GM23338 (cell line): Measurements from ENCODE around the gene PRDM8. TPM values are rescaled to one million over a fixed set of nuclear protein-coding genes. Genes with fewer than 3 reads are reported as not detected.

Source experiments
- ATAC-seq: fragments of 200-7000 bp; cut with Tn5 transposase; 3 replicates; pipeline ENCODE4 v1.9.1; 2020
- DNase-seq: peaks from one replicate; pipeline ENCODE4 v3.0.0-alpha.2; 2015; ENCODE audit warnings: low spot score
- H2AFZ ChIP-seq: fragments of 200-600 bp; sonication (generic); 2 replicates; pipeline ENCODE4 v1.8.0; 2016; ENCODE audit warnings: antibody characterized with exemption, mild to moderate bottlenecking, moderate library complexity
- H3F3A ChIP-seq: fragments of 200-600 bp; sonication (generic); replicated peaks from 2 replicates; pipeline ENCODE4 v1.8.0; 2017; ENCODE audit warnings: antibody characterized with exemption, mixed run types, low read depth
- H3K27ac ChIP-seq: fragments of 200-600 bp; sonication (generic); 2 replicates; pipeline ENCODE4 v1.6.1; 2016; ENCODE audit warnings: low read depth
- H3K27me3 ChIP-seq: fragments of 200-600 bp; sonication (generic); 2 replicates; pipeline ENCODE4 v1.8.0; 2016; ENCODE audit warnings: mild to moderate bottlenecking, mixed run types, moderate library complexity; ENCODE audit not compliant: insufficient read depth
- H3K36me3 ChIP-seq: fragments of 200-600 bp; sonication (generic); 2 replicates; pipeline ENCODE4 v1.8.0; 2016; ENCODE audit warnings: mild to moderate bottlenecking; ENCODE audit not compliant: insufficient read depth
- H3K4me1 ChIP-seq: fragments of 200-600 bp; sonication (generic); 2 replicates; pipeline ENCODE4 v1.8.0; 2016; ENCODE audit warnings: mild to moderate bottlenecking, moderate library complexity; ENCODE audit not compliant: insufficient read depth
- H3K4me2 ChIP-seq: fragments of 200-600 bp; sonication (generic); 2 replicates; pipeline ENCODE4 v1.7.1; 2017; ENCODE audit warnings: mixed run types
- H3K4me3 ChIP-seq: fragments of 200-600 bp; sonication (generic); 2 replicates; pipeline ENCODE4 v1.6.1; 2016; ENCODE audit warnings: mixed run types
- H3K79me2 ChIP-seq: fragments of 200-600 bp; sonication (generic); replicated peaks from 2 replicates; pipeline ENCODE4 v1.8.0; 2017; ENCODE audit warnings: mild to moderate bottlenecking; ENCODE audit not compliant: insufficient read depth
- H3K9me2 ChIP-seq: fragments of 200-600 bp; sonication (generic); 2 replicates; pipeline ENCODE4 v1.8.0; 2017; ENCODE audit not compliant: insufficient read depth
- H4K20me1 ChIP-seq: fragments of 200-600 bp; sonication (generic); replicated peaks from 2 replicates; pipeline ENCODE4 v1.8.0; 2017; ENCODE audit warnings: mild to moderate bottlenecking; ENCODE audit not compliant: insufficient read depth
- H3K27ac Mint-ChIP-seq: 2 replicates; pipeline ENCODE4 v1.8.0; 2020; ENCODE audit warnings: inconsistent platforms, mild to moderate bottlenecking, moderate library complexity, mixed read lengths
- H3K27me3 Mint-ChIP-seq: 3 replicates; pipeline ENCODE4 v1.8.0; 2022; ENCODE audit warnings: low read depth, mild to moderate bottlenecking, moderate library complexity, mixed read lengths, inconsistent platforms; ENCODE audit not compliant: insufficient read depth, poor library complexity
- H3K36me3 Mint-ChIP-seq: 3 replicates; pipeline ENCODE4 v1.8.0; 2021; ENCODE audit warnings: low read depth, mild to moderate bottlenecking, inconsistent platforms, moderate library complexity, mixed read lengths
- H3K4me1 Mint-ChIP-seq: 3 replicates; pipeline ENCODE4 v1.8.0; 2020; ENCODE audit warnings: mild to moderate bottlenecking, inconsistent platforms, mixed read lengths
- H3K4me3 Mint-ChIP-seq: 3 replicates; pipeline ENCODE4 v1.8.0; 2021; ENCODE audit warnings: moderate library complexity, mild to moderate bottlenecking, inconsistent platforms, mixed read lengths
- H3K9me3 Mint-ChIP-seq: 3 replicates; pipeline ENCODE4 v1.8.0; 2020; ENCODE audit warnings: moderate library complexity, mild to moderate bottlenecking, inconsistent platforms, mixed read lengths
- EZH2 ChIP-seq: fragments of 200-600 bp; sonication (generic); IDR thresholded peaks from one replicate; pipeline ENCODE4 v1.8.0; 2017; ENCODE audit warnings: antibody characterized with exemption, mild to moderate bottlenecking, low read depth; ENCODE audit not compliant: unreplicated experiment
- ZNF114 ChIP-seq: fragments of 250-450 bp; sonication (Bioruptor Pico); IDR thresholded peaks from 2 replicates; pipeline ENCODE4 v1.5.0; 2020; ENCODE audit warnings: mild to moderate bottlenecking, moderate library complexity
- ZNF331 ChIP-seq: fragments of 250-450 bp; sonication (Bioruptor Pico); IDR thresholded peaks from 2 replicates; pipeline ENCODE4 v1.5.0; 2020; ENCODE audit warnings: low read depth, mild to moderate bottlenecking, moderate library complexity
- polyA plus RNA-seq: library from polyadenylated mRNA; unstranded; fragments of >200 nt; fragmentation: Nextera tagmentation; extraction: Ambion mirVana; gene quantifications from 2 replicates; pipeline ENCODE4 v1.2.1, GENCODE V29; 2016
- total RNA-seq: library from RNA; depleted of rRNA; stranded (reverse); fragments of >200 nt; shearing (Covaris generic); gene quantifications from 2 replicates; pipeline ENCODE4 v1.2.3, GENCODE V29; 2014
- TF ChIP-seq, protein P1 (sequence below): fragments of 250-450 bp; sonication (Bioruptor Pico); IDR thresholded peaks from 2 replicates; pipeline ENCODE4 v1.5.0; 2020; ENCODE audit warnings: mild to moderate bottlenecking, moderate library complexity

The PRDM8 gene
- total and polyA plus RNA-seq, 2 experiments from 2014 or later, result 0.16 TPM; not detected in 1

DNA sequence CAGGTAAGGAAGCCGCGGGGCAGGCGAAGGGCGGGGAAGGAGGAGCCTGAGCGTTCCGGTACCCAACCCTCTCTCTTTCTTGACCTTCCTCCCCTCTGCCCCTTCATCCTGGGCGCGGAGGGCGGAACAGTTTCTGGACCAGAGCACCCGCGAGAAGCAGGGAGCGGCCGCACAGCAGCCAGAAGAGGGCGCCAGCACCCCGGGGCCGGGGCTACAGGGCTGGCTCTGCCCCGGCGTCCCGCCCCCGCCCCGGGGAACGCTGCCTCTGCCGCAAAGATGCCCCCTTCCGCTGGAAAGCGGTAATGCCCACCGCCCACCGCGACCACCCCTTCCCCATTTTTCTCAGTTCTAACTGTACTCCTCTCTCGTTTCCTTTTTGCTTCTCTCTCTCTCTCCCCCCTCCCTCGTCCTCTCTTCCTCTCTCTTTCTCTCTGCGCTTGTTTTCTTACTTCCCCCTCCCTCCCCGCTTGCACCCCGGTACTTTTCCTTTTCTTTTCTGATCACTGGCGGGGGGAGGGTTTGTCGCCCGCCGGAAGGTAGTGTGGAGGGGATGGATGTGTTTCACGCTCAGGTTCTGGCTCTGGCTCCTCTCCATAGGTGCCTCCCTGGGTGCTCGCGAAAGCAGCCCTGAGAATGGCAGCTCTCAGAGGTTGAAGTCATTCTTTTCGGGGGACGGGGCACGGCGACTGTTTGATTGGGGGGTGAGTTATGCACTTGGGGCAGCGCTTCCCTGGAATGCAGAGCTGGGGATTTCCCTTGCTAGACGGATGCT is 13.1 kb upstream of the PRDM8 start (continued):
- TF ChIP-seq, protein P1, sequence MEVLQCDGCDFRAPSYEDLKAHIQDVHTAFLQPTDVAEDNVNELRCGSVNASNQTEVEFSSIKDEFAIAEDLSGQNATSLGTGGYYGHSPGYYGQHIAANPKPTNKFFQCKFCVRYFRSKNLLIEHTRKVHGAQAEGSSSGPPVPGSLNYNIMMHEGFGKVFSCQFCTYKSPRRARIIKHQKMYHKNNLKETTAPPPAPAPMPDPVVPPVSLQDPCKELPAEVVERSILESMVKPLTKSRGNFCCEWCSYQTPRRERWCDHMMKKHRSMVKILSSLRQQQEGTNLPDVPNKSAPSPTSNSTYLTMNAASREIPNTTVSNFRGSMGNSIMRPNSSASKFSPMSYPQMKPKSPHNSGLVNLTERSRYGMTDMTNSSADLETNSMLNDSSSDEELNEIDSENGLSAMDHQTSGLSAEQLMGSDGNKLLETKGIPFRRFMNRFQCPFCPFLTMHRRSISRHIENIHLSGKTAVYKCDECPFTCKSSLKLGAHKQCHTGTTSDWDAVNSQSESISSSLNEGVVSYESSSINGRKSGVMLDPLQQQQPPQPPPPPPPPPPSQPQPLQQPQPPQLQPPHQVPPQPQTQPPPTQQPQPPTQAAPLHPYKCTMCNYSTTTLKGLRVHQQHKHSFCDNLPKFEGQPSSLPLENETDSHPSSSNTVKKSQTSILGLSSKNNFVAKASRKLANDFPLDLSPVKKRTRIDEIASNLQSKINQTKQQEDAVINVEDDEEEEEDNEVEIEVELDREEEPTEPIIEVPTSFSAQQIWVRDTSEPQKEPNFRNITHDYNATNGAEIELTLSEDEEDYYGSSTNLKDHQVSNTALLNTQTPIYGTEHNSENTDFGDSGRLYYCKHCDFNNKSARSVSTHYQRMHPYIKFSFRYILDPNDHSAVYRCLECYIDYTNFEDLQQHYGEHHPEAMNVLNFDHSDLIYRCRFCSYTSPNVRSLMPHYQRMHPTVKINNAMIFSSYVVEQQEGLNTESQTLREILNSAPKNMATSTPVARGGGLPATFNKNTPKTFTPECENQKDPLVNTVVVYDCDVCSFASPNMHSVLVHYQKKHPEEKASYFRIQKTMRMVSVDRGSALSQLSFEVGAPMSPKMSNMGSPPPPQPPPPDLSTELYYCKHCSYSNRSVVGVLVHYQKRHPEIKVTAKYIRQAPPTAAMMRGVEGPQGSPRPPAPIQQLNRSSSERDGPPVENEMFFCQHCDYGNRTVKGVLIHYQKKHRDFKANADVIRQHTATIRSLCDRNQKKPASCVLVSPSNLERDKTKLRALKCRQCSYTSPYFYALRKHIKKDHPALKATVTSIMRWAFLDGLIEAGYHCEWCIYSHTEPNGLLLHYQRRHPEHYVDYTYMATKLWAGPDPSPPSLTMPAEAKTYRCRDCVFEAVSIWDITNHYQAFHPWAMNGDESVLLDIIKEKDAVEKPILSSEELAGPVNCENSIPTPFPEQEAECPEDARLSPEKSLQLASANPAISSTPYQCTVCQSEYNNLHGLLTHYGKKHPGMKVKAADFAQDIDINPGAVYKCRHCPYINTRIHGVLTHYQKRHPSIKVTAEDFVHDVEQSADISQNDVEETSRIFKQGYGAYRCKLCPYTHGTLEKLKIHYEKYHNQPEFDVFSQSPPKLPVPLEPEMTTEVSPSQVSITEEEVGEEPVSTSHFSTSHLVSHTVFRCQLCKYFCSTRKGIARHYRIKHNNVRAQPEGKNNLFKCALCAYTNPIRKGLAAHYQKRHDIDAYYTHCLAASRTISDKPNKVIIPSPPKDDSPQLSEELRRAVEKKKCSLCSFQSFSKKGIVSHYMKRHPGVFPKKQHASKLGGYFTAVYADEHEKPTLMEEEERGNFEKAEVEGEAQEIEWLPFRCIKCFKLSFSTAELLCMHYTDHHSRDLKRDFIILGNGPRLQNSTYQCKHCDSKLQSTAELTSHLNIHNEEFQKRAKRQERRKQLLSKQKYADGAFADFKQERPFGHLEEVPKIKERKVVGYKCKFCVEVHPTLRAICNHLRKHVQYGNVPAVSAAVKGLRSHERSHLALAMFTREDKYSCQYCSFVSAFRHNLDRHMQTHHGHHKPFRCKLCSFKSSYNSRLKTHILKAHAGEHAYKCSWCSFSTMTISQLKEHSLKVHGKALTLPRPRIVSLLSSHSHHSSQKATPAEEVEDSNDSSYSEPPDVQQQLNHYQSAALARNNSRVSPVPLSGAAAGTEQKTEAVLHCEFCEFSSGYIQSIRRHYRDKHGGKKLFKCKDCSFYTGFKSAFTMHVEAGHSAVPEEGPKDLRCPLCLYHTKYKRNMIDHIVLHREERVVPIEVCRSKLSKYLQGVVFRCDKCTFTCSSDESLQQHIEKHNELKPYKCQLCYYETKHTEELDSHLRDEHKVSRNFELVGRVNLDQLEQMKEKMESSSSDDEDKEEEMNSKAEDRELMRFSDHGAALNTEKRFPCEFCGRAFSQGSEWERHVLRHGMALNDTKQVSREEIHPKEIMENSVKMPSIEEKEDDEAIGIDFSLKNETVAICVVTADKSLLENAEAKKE (CRISPR knock-in tag), result no peak
- no peak for TF ChIP-seq ZNF114

DNA sequence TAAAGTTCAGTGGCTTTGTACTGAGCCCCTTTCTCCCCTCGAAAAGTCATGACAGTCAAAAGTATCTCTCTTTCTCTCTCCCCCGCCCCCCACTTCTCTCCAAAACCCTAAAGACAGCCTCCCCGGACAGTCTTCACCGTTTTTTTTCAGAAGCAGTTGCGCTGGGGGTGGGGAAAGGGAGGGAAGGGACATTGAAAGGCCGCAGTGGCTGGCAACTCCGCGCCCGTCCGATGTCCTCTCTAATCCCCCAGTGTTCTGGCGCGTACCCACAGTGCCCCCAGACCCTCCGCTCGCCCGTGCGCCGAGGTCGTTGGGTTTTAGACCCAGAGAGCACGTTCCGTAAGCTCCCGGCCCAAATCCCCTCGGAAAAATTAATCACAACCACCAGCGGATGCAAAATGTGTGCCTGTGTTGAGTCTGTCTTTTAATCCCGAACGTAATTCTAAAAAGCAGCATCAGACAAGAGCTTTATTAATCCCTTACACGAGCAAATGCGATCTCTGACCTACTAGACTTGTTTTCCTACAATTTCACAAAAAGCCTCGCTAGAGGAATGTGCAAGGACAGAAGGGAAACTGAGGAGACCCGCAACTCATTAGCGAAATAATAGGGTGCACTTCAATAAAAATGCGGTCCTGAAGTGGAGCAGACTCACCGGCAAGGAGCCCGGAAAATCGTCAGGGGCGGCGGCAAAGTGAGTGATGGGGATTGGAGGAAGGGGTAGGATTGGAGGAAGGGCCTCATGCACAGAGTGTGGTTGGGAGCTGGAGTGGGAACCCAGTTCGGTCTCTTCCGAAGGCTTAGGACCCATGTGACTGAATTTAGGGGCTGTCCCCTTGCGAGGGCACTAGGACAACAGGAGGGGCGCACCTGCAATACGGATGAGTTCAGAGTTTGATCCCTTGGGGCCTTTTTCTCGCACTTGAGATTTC is 12.2 kb upstream of the PRDM8 start:
- H4K20me1 ChIP-seq, result peaks cover 33% of the 10 kb centered on the region
- no peak overlapping the region for H3K27ac ChIP-seq
- DNase-seq (peak; percentile 70), ATAC-seq (peak; percentile 3)
- H3K4me3 ChIP-seq, result peak overlapping the region; percentile 83
- no peaks in the 10 kb centered on the region; the same call in 1 of the 3 replicates for H3K9me3 Mint-ChIP-seq
- H3K36me3 ChIP-seq, result no peaks in the 10 kb centered on the region
- peak overlapping the region; percentile 81 for H3K4me3 Mint-ChIP-seq
- TF ChIP-seq EZH2 (peak; percentile 81), ZNF331 (CRISPR knock-in tag) (no peak)
- H3K79me2 ChIP-seq, result no peaks in the 10 kb centered on the region
- peaks cover 86% of the 10 kb centered on the region for H3K27me3 Mint-ChIP-seq
- peaks cover 39% of the 10 kb centered on the region for H3K4me1 ChIP-seq
- H3K4me1 Mint-ChIP-seq, result peaks cover 42% of the 10 kb centered on the region
- peak overlapping the region; percentile 82 for H3K4me2 ChIP-seq
- no peaks in the 10 kb centered on the region for H3K36me3 Mint-ChIP-seq
- H3K9me2 ChIP-seq, result no peaks in the 10 kb centered on the region
- H3F3A ChIP-seq, result peaks cover 13% of the 10 kb centered on the region; the same call in 1 of the 2 replicates
- peaks cover 97% of the 10 kb centered on the region for H3K27me3 ChIP-seq
- peak overlapping the region; percentile 90 for H2AFZ ChIP-seq
- no peak overlapping the region for H3K27ac Mint-ChIP-seq
